Ectodermal cell (in vitro differentiated cells): ENCODE results near the gene NEU1.

Source experiments
- H3K27ac ChIP-seq: 2 replicates; pipeline ENCODE4 v1.7.0; 2013; ENCODE audit warnings: mild to moderate bottlenecking, low read depth, low read length; ENCODE audit not compliant: insufficient read depth, poor library complexity, severe bottlenecking
- H3K27me3 ChIP-seq: 2 replicates; pipeline ENCODE4 v1.7.0; 2013; ENCODE audit warnings: mild to moderate bottlenecking, low read length; ENCODE audit not compliant: insufficient read depth, control insufficient read depth, poor library complexity, severe bottlenecking
- H3K36me3 ChIP-seq: one replicate; pipeline ENCODE4 v1.7.0; 2013; ENCODE audit warnings: low read length; ENCODE audit not compliant: control insufficient read depth, insufficient read depth
- H3K4me1 ChIP-seq: one replicate; pipeline ENCODE4 v1.7.0; 2013; ENCODE audit warnings: low read length; ENCODE audit not compliant: control insufficient read depth, insufficient read depth
- H3K4me3 ChIP-seq: 2 replicates; pipeline ENCODE4 v1.7.0; 2013; ENCODE audit warnings: low read depth, low read length, control low read depth; ENCODE audit not compliant: insufficient read depth
- H3K9me3 ChIP-seq: 2 replicates; pipeline ENCODE4 v1.7.0; 2013; ENCODE audit warnings: mild to moderate bottlenecking, low read length, moderate library complexity; ENCODE audit not compliant: control insufficient read depth
- WGBS, 2 experiments: methylation state at CpG; one replicate each; pipeline ENCODE4 v1.1.7; 2013; ENCODE audit warnings: missing lambda C conversion rate in 2 of 2; 5-methylcytosine and 5-hydroxymethylcytosine counted together

The NEU1 gene

DNA sequence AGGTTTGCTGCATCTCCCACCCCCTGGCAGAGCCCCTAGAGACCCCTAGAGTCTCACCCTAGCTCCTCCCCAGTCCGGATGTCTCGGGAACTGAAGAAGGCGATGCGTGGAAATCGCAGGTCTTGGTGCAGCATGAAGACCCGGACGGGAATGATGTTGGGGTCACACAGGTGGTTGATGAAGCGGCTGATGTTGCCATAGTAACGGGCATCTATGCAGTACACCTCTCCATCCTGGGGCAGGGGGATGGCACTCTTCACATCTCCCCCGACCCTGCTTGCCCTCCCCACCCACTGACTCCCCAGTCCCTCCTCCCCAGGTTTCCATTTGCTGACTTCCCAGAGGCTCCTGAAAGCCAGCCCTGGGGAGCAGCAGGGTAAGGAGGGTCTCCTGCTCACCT lies 18.0 kb upstream of the NEU1 start:
- WGBS, 2 experiments, result 95 to 96% methylated on average over 10 of the region's 10 CpGs
- no peaks in the 10 kb centered on the region for H3K4me1 ChIP-seq

DNA sequence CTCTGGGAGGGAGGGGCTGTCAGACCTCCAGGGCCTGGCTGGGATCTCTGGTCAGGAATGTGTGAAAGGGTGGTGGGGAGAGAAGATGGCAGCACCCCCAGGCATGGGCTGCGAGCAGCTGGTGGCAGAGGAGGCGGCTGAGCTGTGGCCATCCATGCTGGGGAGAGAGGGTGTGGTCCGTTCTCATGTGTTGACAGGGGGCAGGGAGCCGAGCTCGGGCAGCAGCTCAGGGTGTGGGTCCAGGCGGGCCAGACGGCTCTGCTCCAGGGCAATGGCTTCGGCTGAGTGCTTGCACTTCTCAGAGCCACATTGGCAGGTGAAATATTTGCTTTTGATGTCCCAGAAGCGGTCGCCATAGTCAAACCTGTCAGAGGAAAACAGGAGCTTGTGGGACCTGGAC lies 17.3 kb upstream of the NEU1 start:
- Histone ChIP-seq H3K36me3 (peaks cover 34% of the 10 kb centered on the region), H3K4me3 (no peak overlapping the region), H3K27ac (no peak overlapping the region), H3K9me3 (no peaks in the 10 kb centered on the region), H3K27me3 (no peaks in the 10 kb centered on the region), H3K4me1 (no peaks in the 10 kb centered on the region)
- 92 to 94% methylated on average over 10 of the region's 10 CpGs for WGBS, 2 experiments

More for the DNA sequence above, 18.0 kb upstream of the NEU1 start:
- no peak overlapping the region for H3K27ac ChIP-seq
- H3K27me3 ChIP-seq, result no peaks in the 10 kb centered on the region
- no peak overlapping the region for H3K4me3 ChIP-seq
- H3K36me3 ChIP-seq, result peaks cover 39% of the 10 kb centered on the region
- H3K9me3 ChIP-seq, result no peaks in the 10 kb centered on the region

DNA sequence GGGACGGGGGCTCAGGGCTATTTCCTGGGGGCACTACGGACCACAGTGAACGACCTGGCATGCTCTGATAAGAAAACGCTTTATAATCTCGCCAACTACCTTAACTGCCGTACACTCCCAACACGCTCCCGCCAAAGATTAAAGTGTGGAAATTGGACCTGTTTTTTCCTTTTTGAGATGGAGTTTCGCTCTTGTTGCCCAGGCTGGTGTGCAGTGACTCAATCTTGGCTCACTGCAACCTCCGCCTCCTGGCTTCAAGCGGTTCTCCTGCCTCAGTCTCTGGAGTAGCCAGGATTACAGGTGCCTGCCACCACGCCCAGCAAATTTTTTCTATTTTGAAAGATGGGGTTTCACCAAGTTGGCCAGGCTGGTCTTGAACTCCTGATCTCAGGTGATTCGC lies 16.5 kb upstream of the NEU1 start:
- H3K36me3 ChIP-seq, result peaks cover 27% of the 10 kb centered on the region
- no peaks in the 10 kb centered on the region for H3K9me3 ChIP-seq
- no peaks in the 10 kb centered on the region for H3K4me1 ChIP-seq
- 89 to 92% methylated on average over 13 of the region's 13 CpGs for WGBS, 2 experiments
- no peak overlapping the region for H3K27ac ChIP-seq
- no peak overlapping the region for H3K4me3 ChIP-seq
- no peaks in the 10 kb centered on the region for H3K27me3 ChIP-seq

DNA sequence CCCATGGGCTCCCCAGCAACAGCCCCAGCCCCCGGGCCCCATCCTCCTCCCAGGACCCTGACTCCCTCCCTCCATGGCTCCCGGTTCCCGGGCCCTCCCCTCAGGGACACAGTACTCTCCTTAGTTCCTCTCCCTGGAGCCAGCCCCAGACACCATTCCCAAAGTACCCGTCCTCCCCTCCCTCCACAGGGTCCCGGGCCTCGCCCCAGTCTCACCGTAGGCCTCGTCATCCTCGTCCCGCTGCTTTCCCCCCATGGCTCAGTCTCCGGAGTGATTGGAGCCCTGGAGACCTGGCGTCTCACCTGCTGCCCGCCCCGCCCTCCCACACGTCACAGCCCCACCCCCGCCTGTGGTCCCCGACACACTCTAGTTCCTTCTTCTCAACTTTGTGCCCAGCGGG lies 16.1 kb upstream of the NEU1 start, which contains the start of gene SLC44A4:
TSS of gene SLC44A4 (minus strand) at position 272 of the 400 bp plus-strand sequence. CDS start at position 255, 17 bp downstream.
- H3K4me1 ChIP-seq, result no peaks in the 10 kb centered on the region
- H3K9me3 ChIP-seq, result no peaks in the 10 kb centered on the region
- no peak within 1 kb of the TSS for H3K4me3 ChIP-seq
- WGBS, 2 experiments, result 64 to 66% methylated on average over 18 of the region's 18 CpGs
- H3K27ac ChIP-seq, result no peak within 1 kb of the TSS
- H3K36me3 ChIP-seq, result peaks cover 23% of the 10 kb centered on the region
- no peaks in the 10 kb centered on the region for H3K27me3 ChIP-seq

DNA sequence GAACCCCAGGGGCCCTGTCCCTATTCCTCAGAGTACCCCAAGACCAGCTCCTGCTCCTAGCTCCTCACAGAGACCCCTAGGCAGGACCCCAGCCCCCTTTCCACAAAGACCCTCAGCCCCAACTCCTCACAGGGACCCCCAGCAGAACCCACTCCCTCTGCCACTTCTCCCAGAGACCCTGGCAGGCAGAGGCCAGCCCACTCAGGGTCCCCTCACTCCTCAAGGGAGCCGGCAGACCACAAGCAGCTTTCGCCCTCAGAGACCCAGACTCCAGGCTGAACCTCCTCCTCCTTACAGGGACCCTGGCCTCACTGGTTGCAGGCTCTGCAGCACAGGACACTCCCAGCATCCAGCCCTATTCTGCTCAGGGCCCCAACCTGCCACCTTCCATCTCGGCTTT lies 15.6 kb upstream of the NEU1 start:
- Histone ChIP-seq H3K27me3 (no peaks in the 10 kb centered on the region), H3K4me3 (no peak overlapping the region), H3K27ac (no peak overlapping the region), H3K4me1 (no peaks in the 10 kb centered on the region), H3K36me3 (peaks cover 17% of the 10 kb centered on the region), H3K9me3 (no peaks in the 10 kb centered on the region)
- WGBS, 2 experiments, result 79 to 84% methylated on average over 3 of the region's 3 CpGs

DNA sequence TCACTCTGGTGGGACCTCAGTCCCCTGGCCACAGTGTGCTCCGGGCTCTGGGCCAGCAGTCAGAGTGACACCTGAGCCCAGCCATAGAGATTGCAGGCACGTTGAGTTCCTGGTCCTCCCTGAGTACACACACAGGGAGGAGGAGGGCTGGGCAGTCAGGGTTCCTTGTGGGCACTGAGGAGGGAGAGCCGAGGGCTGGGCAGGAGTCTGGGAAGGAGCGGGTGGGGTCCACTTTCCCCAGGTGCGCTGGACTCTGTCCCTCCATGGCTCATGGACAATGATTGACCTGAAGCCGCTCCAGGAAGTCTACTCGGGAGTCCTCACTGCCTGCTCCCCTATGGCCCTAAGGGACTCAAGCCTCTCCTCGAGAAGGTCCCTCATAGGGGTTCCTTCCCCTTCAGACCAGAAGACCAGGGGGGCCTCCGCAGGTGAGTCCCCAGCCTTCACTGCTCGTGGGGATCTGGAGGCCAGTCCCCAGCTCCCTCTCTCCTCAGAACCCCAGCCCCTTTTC lies 15.1 kb upstream of the NEU1 start:
- WGBS, 2 experiments, result 83 to 86% methylated on average over 10 of the region's 10 CpGs
- Histone ChIP-seq H3K36me3 (peaks cover 14% of the 10 kb centered on the region), H3K27ac (no peak overlapping the region), H3K9me3 (no peaks in the 10 kb centered on the region), H3K27me3 (no peaks in the 10 kb centered on the region), H3K4me3 (no peak overlapping the region), H3K4me1 (no peaks in the 10 kb centered on the region)

DNA sequence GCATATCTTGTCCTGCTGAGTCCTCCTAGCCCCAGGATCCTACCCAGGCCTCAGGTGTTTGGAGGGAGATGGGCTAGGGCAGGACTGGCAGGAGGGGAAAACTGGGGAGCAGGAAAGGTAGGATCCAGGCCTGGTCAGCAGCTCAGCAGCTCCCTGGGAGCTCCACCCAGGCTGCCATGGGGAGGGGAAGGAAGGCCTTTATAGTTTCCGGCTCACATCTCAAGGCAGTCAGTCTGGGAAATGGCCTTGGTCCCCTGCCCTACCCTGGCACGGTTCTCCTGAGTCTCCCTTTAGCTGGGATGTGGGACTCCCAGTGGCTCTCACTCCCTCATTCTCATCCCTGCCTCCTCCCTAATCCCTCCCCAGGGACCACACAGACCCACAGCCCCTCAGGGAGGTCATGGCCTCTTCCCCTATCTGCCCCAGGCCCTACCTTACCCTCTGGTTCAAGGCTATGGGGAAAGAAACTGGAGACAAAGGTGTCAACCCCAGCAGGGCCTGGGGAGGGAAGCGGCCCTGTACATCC lies 14.6 kb upstream of the NEU1 start:
- Histone ChIP-seq H3K27me3 (no peaks in the 10 kb centered on the region), H3K27ac (no peak overlapping the region), H3K9me3 (no peaks in the 10 kb centered on the region), H3K4me1 (no peaks in the 10 kb centered on the region), H3K36me3 (peaks cover 14% of the 10 kb centered on the region), H3K4me3 (no peak overlapping the region)
- 86 to 90% methylated on average over 3 of the region's 3 CpGs for WGBS, 2 experiments

DNA sequence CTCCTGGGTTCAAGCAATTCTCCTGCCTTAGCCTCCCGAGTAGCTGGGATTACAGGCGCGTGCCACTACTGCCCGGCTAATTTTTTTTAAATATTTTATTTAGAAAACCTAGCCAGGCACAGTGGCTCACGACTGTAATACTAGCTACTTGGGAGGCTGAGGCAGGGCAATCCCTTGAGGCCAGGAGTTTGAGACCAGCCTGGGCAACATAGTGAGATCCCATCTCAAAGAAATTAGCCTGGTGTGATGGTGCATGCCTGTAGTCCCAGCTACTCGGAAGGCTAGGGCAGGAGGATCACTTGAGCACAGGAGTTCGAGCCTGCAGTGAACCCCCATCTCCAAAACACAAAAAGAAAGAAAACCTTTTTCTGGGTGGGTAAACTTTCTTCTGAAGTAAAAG lies 13.7 kb upstream of the NEU1 start:
- H3K27me3 ChIP-seq, result no peaks in the 10 kb centered on the region
- H3K36me3 ChIP-seq, result peaks cover 10% of the 10 kb centered on the region
- no peak overlapping the region for H3K4me3 ChIP-seq
- no peaks in the 10 kb centered on the region for H3K9me3 ChIP-seq
- H3K27ac ChIP-seq, result no peak overlapping the region
- H3K4me1 ChIP-seq, result no peaks in the 10 kb centered on the region
- 89 to 95% methylated on average over 7 of the region's 7 CpGs for WGBS, 2 experiments

DNA sequence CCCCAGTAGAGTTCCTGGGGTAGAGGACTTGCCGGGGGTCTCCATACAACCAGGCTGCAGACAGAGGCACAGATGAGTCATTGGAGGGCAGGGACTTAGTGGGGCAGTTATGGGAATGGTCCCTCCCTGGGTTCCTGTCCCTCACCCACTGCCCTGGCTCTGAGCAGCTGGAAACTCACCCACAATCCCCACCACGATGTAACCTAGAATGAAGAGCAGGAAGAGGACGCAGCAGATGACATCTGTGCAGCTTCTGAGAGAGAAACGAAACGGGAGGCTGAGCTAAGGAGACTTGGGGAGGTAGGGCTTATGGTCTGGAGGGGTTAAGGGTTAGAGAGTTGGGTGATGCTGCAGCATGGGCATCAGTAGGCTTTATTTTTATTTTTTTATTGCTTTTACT lies 13.3 kb upstream of the NEU1 start:
- H3K36me3 ChIP-seq, result peaks cover 6% of the 10 kb centered on the region
- no peaks in the 10 kb centered on the region for H3K9me3 ChIP-seq
- H3K4me1 ChIP-seq, result peaks cover 5% of the 10 kb centered on the region
- no peak overlapping the region for H3K4me3 ChIP-seq
- no peak overlapping the region for H3K27ac ChIP-seq
- 83 to 86% methylated on average over 5 of the region's 5 CpGs for WGBS, 2 experiments
- no peaks in the 10 kb centered on the region for H3K27me3 ChIP-seq

DNA sequence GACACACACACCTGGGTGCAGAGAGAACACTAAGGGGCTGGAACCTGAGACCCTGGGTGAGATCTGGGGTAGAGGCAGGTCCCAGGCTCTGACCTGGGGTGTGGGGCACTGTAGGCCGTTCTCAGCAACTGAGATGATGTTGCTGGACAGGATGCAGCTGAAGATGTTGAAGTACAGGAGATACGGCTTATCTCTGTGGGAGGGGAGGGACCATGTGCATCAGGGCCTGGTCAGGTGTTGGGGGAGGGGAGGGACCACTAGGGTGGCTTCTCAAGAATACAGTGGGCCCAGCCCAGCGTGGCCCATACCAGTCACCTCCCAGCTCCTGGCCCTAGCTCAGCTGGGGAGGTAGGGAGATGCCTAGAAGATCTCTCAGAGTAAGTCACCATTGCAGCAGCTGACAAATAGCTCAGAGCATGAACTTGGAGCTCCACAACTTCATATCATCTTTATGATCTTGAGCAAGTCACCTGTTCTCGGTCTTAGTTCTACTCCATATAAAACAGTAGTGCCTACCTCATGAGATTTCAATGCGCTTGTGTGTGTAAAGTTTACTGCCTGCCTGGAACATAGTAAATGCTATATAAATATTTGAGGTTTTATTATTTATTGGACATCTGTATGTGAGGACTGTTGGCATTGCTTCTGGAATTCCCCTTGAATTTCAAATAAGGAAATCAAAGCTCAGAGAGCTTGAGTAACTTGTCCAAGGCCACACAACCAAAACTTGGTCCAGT lies 12.4 kb upstream of the NEU1 start:
- H3K36me3 ChIP-seq, result no peaks in the 10 kb centered on the region
- peaks cover 8% of the 10 kb centered on the region for H3K4me1 ChIP-seq
- WGBS, 2 experiments, result 94 to 95% methylated on average over 5 of the region's 5 CpGs
- no peak overlapping the region for H3K4me3 ChIP-seq
- H3K27me3 ChIP-seq, result no peaks in the 10 kb centered on the region
- H3K27ac ChIP-seq, result no peak overlapping the region
- no peaks in the 10 kb centered on the region for H3K9me3 ChIP-seq
